Caco-2 (cell line): ENCODE measurements around the gene DGKG. TPM values are rescaled to one million over a fixed set of nuclear protein-coding genes. Genes with fewer than 3 reads are reported as not detected.

ENCODE experiments used
- BruUV-seq: library from RNA; stranded (reverse); fragments of 400-500 nt; replicated peaks from 2 replicates; lab custom pipeline; 2021; lab: Mats Ljungman, UMichigan
- CTCF ChIA-PET: fragments of 300-600 bp; sonication (Branson Sonifier 250); formaldehyde crosslinking; loops from one replicate; lab custom pipeline; 2022; ENCODE audit warnings: antibody characterized with exemption; lab: Charles Lee
- POLR2A ChIA-PET: fragments of 300-600 bp; sonication (Branson Sonifier 250); formaldehyde crosslinking; loops from one replicate; lab custom pipeline; 2022; ENCODE audit warnings: antibody characterized with exemption; lab: Charles Lee
- DNase-seq, 2 experiments: peaks; one replicate each; pipeline versions ENCODE4 v3.0.0 to v3.0.0-alpha.2; 2020 to 2022
- H3K27me3 ChIP-seq: replicated peaks from 2 replicates; pipeline ENCODE4 v1.6.0; 2011; ENCODE audit warnings: low read length; ENCODE audit not compliant: control insufficient read depth, insufficient read depth
- H3K36me3 ChIP-seq: 2 replicates; pipeline ENCODE4 v1.5.1; 2011; ENCODE audit warnings: low read length; ENCODE audit not compliant: control insufficient read depth, insufficient read depth
- H3K4me1 ChIP-seq: fragments of 250-450 bp; sonication (Bioruptor Pico); 2 replicates; pipeline ENCODE4 v1.5.1; 2020; ENCODE audit warnings: mild to moderate bottlenecking
- H3K4me3 ChIP-seq: 2 replicates; pipeline ENCODE4 v1.5.1; 2011; ENCODE audit warnings: low read depth, mild to moderate bottlenecking, control low read depth, low read length
- H3K9me3 ChIP-seq: fragments of 250-450 bp; sonication (Bioruptor Pico); 2 replicates; pipeline ENCODE4 v1.5.1; 2020; ENCODE audit warnings: mild to moderate bottlenecking, moderate library complexity
- H3K27ac Mint-ChIP-seq: one replicate; pipeline ENCODE4 v1.8.0; 2022; ENCODE audit warnings: mixed read lengths; ENCODE audit not compliant: unreplicated experiment
- H3K27me3 Mint-ChIP-seq: one replicate; pipeline ENCODE4 v1.8.0; 2022; ENCODE audit warnings: mixed read lengths; ENCODE audit not compliant: insufficient read depth, unreplicated experiment
- H3K36me3 Mint-ChIP-seq: one replicate; pipeline ENCODE4 v1.8.0; 2022; ENCODE audit warnings: mild to moderate bottlenecking, mixed read lengths; ENCODE audit not compliant: insufficient read depth, unreplicated experiment
- H3K4me1 Mint-ChIP-seq: one replicate; pipeline ENCODE4 v1.8.0; 2022; ENCODE audit warnings: low read depth, mixed read lengths; ENCODE audit not compliant: unreplicated experiment
- H3K4me3 Mint-ChIP-seq: one replicate; pipeline ENCODE4 v1.8.0; 2022; ENCODE audit warnings: mild to moderate bottlenecking, moderate library complexity, mixed read lengths; ENCODE audit not compliant: unreplicated experiment
- H3K9me3 Mint-ChIP-seq: one replicate; pipeline ENCODE4 v1.8.0; 2022; ENCODE audit warnings: mixed read lengths; ENCODE audit not compliant: unreplicated experiment
- intact Hi-C: fragments of 100-400 bp; cut with micrococcal nuclease; formaldehyde crosslinking; loops from one replicate; pipeline ENCODE4 v1.10.0; 2022; ENCODE audit not compliant: unreplicated experiment
- total RNA-seq: library from RNA; stranded (reverse); gene quantifications from 2 replicates; pipeline ENCODE4 v1.2.3, GENCODE V29; 2022
- TF ChIP-seq, protein P1 (sequence below), 2 experiments: fragments of 200-600 bp in 1 of 2; IDR thresholded peaks; 1 replicate in 1 of 2; 2 replicates in 1 of 2; pipeline versions ENCODE4 v1.5.1 to v1.8.0; 2011 to 2022; ENCODE audit warnings: antibody characterized with exemption in 1 of 2, control low read depth in 1 of 2, inconsistent platforms in 1 of 2, low read depth in 1 of 2, low read length in 1 of 2, mild to moderate bottlenecking in 1 of 2, moderate library complexity in 1 of 2; ENCODE audit not compliant: insufficient read depth in 1 of 2, severe bottlenecking in 1 of 2, unreplicated experiment in 1 of 2

DGKG gene
- total RNA-seq, 1 experiment from 2014 or later, result 0.32 TPM

GRCh38 chr3:186273586-186273985, 88.4 kb downstream of the DGKG start:
- Histone ChIP-seq H3K36me3 (no peaks in the 10 kb centered on the region), H3K9me3 (no peaks in the 10 kb centered on the region), H3K27me3 (no peaks in the 10 kb centered on the region), H3K4me1 (no peaks in the 10 kb centered on the region), H3K4me3 (no peak overlapping the region)
- Mint-ChIP-seq H3K27me3 (no peaks in the 10 kb centered on the region), H3K4me1 (no peaks in the 10 kb centered on the region), H3K27ac (no peak overlapping the region), H3K4me3 (no peak overlapping the region), H3K9me3 (no peaks in the 10 kb centered on the region), H3K36me3 (no peaks in the 10 kb centered on the region)
- POLR2A ChIA-PET, result interaction anchor here (0.6 kb wide), 1 partner anchor 169 kb away, joined by 3 read pairs; no protein-coding TSS in a partner anchor
- no TSS peak for BruUV-seq
- TF ChIP-seq, protein P1, sequence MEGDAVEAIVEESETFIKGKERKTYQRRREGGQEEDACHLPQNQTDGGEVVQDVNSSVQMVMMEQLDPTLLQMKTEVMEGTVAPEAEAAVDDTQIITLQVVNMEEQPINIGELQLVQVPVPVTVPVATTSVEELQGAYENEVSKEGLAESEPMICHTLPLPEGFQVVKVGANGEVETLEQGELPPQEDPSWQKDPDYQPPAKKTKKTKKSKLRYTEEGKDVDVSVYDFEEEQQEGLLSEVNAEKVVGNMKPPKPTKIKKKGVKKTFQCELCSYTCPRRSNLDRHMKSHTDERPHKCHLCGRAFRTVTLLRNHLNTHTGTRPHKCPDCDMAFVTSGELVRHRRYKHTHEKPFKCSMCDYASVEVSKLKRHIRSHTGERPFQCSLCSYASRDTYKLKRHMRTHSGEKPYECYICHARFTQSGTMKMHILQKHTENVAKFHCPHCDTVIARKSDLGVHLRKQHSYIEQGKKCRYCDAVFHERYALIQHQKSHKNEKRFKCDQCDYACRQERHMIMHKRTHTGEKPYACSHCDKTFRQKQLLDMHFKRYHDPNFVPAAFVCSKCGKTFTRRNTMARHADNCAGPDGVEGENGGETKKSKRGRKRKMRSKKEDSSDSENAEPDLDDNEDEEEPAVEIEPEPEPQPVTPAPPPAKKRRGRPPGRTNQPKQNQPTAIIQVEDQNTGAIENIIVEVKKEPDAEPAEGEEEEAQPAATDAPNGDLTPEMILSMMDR (IDR thresholded peaks at IDR 0.05; ENCODE audit: insufficient read depth in 1 of 2, low read depth in 1 of 2, low read length in 1 of 2, severe bottlenecking in 1 of 2, unreplicated experiment in 1 of 2), result no peak
- CTCF ChIA-PET, result no interaction called here
- intact Hi-C loops, result no loop called here
- DNase-seq, result no peak

GRCh38 chr3:186270701-186271100, 91.3 kb downstream of the DGKG start:
- Mint-ChIP-seq H3K36me3 (no peaks in the 10 kb centered on the region), H3K4me3 (no peak overlapping the region), H3K27ac (no peak overlapping the region), H3K9me3 (no peaks in the 10 kb centered on the region), H3K4me1 (no peaks in the 10 kb centered on the region), H3K27me3 (peaks cover 4% of the 10 kb centered on the region)
- BruUV-seq, result no TSS peak
- ChIA-PET POLR2A (no interaction called here), CTCF (interaction anchor here (1.3 kb wide), 1 partner anchor 11 kb away, joined by 4 read pairs; no protein-coding TSS in a partner anchor)
- DNase-seq, result no peak
- no peak overlapping the region for H3K4me3 ChIP-seq
- intact Hi-C loops, result no loop called here
- no peaks in the 10 kb centered on the region for H3K36me3 ChIP-seq
- no peaks in the 10 kb centered on the region for H3K27me3 ChIP-seq
- H3K9me3 ChIP-seq, result no peaks in the 10 kb centered on the region
- TF ChIP-seq, protein P1 (IDR thresholded peaks at IDR 0.05; ENCODE audit: insufficient read depth in 1 of 2, low read depth in 1 of 2, low read length in 1 of 2, severe bottlenecking in 1 of 2, unreplicated experiment in 1 of 2), result no peak
- no peaks in the 10 kb centered on the region for H3K4me1 ChIP-seq

- CTCF ChIA-PET, result interaction anchor here (1.0 to 2.7 kb wide), 4 partner anchors 9 to 176 kb away, joined by 3 to 8 read pairs (median 4); no protein-coding TSS in a partner anchor
- H3K9me3 Mint-ChIP-seq, result no peaks in the 10 kb centered on the region
- BruUV-seq, result no TSS peak
Measured at GRCh38 chr3:186268616-186269448, 93.2 kb downstream of the DGKG start.

More at GRCh38 chr3:186268616-186269448, 93.2 kb downstream of the DGKG start:
- POLR2A ChIA-PET, result no interaction called here
- H3K27ac Mint-ChIP-seq, result no peak overlapping the region
- H3K4me3 Mint-ChIP-seq, result no peak overlapping the region
- no peak overlapping the region for H3K4me3 ChIP-seq
- DNase-seq, result peak; percentile 46 to 53
- no peaks in the 10 kb centered on the region for H3K4me1 ChIP-seq
- H3K27me3 Mint-ChIP-seq, result peaks cover 4% of the 10 kb centered on the region
- H3K4me1 Mint-ChIP-seq, result no peaks in the 10 kb centered on the region
- H3K27me3 ChIP-seq, result no peaks in the 10 kb centered on the region
- no peaks in the 10 kb centered on the region for H3K36me3 Mint-ChIP-seq
- TF ChIP-seq, protein P1 (IDR thresholded peaks at IDR 0.05; ENCODE audit: insufficient read depth in 1 of 2, low read depth in 1 of 2, low read length in 1 of 2, severe bottlenecking in 1 of 2, unreplicated experiment in 1 of 2), result peak; percentile 32 to 51
- no peaks in the 10 kb centered on the region for H3K9me3 ChIP-seq
- no peaks in the 10 kb centered on the region for H3K36me3 ChIP-seq
- intact Hi-C loops, result loop anchor here (2.0 kb wide), 1 partner anchor 286 kb away; no protein-coding TSS in a partner anchor
